HG03432 (cell line): ENCODE measurements around the gene COL15A1.

ENCODE experiments used
- ATAC-seq: cut with Tn5 transposase; IDR thresholded peaks from one replicate; pipeline ENCODE4 v1.9.1; 2021; ENCODE audit warnings: mild to moderate bottlenecking, moderate library complexity; ENCODE audit not compliant: unreplicated experiment

COL15A1 gene

DNA sequence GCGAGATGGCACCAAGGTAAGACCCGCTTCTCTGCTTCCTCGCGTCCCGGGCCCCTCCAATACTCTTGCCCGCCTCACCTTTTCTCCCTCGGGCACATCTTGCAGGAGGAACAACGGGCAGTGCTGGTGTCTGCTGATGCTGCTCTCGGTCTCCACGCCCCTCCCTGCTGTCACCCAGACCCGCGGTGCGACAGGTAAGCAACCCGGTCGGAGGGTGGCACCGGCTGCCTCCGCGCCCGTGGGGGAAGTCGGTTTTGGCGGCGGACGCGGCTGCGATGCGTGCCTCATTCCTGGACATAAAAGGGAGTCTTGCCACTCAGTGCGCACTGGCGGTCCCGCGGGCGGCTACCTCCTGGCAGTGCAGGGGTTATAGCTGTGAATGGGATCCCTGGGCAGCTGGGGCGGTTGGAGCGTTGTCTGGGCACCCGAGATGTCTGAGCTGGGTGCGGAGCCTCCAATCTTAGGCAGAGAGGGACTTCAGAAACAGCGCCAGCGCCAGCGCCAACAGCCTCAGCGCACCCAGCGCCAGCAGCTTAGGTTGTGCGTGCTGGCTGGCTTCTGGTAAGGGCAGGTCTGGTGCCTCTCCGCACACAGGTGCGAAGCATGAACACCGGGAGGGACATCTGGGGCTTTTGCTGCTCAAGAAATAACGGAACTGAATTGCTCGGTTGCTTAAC lies 488 bp downstream of the COL15A1 start:
- ATAC-seq, result no peak

DNA sequence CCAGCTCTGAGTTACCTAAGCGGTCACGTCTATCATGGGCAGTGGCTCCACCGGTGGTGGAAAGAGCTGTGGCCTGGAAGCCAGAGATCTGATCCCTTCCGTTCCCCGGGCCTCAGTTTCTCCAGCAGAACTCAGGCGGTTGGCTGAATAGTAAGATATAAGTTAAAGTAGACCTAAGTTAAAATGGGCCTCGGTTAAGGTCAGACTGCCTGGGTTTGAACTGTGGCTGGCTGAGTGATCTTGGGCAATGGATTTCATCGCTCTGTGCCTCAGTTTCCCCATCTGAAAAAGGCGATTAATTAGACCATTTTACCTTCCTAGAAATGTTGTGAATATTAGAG lies 997 bp downstream of the COL15A1 start:
- ATAC-seq, result no peak

DNA sequence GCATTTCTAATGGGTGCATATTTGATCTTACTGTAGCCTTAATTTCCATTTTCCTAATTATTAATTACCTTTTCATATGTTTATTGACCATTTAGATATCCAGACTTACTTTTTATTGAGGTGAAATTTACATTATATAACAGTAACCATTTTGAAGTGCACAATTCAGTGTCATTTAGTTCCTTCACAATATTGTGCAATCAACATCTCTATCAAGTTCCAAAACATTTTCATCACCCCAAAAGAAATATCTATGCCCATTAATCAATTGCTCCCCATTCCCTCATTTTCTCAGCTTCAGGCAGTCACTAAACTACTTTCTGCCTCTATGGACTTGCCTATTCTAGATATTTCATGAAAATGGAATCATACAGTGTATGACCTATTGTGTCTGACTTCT lies 5.9 kb downstream of the COL15A1 start:
- ATAC-seq, result no peak

DNA sequence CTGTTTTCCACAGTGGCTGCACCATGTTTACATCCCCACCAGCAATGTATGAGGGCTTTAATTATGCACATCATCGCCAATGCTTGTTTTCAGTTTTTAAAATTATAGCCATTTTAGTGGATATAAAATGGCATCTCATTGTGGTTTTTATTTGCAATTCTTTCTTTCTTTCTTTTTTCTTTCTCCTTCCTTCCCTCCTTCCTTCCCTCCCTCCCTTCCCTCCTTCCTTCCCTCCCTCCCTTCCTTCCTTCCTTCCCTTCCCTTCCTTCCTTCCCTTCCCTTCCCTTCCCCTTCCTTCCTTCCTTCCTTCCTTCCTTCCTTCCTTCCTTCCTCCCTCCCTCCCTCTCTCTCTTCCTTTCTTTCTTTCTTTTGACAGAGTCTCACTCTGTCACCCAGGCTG lies 6.6 kb downstream of the COL15A1 start:
- no peak for ATAC-seq

DNA sequence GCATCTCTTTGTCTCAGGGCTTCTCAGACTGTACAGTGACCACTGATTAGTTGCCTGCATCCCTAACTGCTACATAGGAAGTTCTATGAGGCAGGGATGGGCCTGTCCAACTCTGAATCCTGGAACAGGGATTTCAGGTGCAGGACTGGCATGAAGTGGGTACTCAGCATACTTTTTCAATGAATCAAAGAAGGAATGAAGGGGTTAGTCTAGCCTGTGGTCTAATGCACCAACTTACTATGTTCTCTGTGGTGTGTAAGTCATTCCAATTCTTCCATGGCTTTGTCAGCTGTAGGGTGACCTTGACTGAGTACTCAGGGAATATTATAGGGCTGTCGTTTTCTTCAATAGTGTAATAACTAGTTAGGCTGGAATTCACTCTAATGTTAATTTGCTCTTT lies 8.3 kb downstream of the COL15A1 start:
- no peak for ATAC-seq

DNA sequence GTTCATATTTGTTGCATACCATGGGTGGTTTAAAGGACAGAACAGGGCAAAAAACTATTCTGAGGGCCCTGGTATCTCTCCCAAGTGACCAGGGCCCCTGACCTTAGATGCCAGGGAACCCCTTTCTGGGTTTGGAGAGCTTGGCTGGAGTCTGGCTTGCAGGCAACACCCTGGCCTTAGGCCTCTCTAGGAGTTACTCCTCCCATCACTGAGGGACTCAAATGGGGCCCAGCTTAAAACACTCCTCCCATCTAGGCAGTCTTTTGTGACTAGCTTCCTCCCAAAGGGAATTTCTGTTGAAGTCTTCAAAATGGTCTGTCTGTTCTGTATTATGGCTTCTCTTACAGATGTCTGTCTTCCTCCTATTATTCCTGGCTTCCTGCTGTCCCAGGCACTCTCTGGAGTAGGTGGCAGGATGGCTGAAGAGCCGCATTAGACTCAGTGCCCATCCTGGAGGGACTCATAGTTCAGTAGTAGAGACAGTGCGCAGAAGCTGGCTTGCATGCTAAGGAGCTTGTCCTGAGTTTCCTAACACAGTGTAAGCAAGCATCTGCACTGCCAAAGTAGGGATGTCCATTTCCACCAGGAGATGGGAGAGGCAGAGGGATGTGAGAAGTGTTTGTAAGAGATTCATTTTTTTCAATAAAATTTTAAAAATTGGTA lies 10.0 kb downstream of the COL15A1 start:
- no peak for ATAC-seq

DNA sequence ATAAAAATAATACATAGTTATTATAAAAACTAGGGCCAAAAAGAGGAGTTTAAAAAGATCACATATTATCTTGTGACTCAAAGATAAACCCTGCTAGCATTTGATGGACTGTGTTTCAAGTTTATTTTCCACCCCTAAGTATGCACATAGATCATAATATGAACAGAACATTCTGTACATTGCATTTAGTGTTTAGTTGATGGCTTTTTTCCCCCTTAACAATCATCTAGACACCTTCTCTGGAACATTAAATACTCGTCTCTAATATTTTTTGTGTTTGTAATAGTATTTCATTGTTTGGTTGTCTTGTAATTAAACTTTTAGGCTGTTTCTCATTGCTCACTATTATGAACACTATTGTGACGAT lies 10.5 kb downstream of the COL15A1 start:
- no peak for ATAC-seq

DNA sequence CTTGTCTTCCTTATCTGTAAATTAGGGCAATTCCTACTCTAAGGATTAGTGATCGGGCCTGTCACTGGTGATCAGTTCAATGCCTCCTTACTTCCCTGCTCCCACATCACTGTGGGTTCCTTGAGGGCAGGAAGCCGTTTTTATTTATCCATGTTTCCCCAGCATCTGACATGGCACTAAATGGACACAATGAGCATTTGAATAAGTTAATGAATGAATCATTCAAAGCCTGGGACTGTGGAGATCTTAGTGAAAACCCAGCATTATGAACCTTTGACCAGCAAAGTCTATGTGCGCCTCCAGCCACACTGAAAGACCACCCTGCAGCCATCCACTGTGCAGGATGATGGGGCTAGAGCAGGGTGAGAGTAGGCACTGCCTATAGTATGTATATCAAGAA lies 11.6 kb downstream of the COL15A1 start:
- ATAC-seq, result no peak

DNA sequence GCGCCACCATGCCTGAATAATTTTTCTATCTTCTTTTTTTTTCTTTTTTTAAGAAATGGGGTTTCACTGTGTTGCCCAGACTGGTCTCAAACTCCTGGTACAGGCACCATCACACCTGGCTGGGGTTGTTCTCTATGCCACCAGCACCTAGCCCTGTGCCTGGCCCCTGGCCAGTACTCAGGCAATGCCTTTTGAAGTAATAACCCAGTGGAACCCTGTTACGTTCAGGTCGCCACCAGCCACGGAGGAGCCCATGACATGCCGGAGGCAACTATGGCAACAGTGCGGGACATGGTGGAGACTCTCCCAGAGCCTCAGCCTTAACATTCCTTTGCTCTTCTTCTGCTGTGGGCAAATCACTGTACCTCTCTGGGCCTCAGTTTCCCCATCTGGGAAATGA lies 14.1 kb downstream of the COL15A1 start:
- no peak for ATAC-seq

DNA sequence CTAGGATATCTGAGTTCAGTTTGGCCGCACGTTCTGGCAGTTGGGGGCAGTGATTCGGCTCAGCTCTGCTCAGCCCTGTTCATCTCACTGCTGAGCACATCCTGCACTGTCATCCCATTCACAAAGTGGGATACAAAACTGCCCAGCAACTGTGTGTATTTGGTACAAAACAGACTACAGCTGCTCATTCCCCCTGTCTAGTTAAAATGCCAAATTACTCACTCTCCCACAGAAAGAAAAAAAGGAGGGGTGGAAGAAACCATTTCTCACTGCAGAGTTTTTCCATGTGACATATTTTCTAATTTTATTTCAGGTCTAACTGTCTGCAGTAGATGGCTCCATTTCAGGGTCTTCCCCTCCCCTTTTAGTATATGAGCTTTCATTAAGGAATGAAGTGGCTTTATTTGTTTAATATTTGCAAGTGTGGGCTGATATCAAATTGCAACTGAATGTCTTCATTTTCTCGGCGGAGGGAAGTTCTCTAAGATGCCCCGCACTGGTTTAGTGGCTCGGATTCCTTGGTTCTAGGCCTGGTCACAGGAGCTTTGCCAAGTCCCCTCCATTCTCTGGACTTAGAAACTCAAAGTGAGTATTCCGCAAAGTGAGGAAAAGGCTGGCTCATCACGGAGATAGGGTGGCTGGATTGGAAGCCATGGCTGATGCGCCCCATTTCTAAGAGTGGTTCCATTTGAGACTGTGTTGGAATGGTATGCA lies 14.7 kb downstream of the COL15A1 start:
- ATAC-seq, result no peak

DNA sequence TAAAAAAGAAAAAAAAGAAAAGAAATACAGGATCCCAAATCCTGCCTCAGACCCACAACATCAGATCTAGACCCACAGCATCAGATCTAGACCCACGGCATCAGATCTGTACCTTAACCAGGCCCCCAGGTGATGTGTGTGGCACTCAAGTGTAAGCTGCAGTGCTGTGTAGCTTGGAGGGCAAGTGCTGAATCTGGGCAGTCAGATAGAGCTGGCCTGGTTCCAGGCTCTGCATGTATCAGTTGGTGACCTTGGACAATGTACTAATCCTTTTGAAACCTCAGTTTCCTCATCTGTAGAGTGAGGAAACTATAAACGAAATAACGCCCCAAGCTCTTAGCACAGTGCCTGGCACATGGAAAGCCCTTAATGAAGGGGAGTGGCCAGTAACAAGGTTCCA lies 16.7 kb downstream of the COL15A1 start:
- ATAC-seq, result no peak

DNA sequence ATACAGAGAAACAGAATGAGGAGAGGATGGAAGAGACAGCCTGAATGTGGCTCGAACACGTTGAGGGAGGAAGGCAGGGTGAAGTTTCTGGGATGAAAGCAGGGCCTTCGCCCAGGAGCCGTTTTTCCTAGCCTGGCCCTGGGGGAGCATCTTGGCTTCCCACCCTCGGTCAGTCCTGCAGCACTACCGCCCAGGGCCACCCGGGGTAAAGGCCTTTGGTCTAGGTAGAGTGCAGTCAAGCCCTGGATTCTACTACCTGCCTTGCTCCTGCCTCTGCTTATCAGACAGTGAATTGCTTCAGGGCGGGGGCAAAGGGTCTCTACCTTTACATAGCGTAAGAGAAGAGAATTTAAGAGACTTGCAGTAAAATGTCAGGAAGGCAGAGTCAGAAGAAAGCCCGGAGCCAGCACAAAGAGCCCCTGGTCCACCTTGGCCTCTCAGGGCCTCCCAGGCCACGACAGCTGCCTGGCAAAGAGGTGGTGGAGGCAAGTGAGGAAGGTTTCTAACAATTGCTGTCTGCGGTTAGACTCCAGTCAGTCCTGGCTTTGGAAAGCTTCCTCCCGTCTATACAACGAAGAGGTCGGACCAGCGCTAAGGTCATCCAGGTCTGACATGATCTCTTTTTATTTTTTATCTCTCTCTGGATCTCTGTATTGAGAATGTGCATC lies 17.9 kb downstream of the COL15A1 start:
- ATAC-seq, result no peak

DNA sequence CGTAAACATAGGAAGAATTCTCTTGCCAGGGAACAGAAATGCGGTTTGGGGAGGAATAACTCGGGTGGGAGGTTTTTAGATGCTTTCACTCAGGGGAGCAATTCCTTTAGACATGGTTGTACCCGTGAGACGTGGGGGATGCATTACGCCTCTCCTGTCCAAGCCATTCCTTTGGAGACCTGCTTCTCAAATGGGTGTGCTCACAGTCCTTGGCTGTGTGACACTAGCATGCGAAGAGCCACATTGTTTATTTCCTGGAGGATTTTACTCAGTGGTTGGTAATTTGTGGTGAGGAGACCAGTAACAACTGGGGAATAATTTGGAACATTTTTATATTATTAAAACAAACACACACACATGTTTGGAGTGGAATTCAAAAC lies 18.5 kb downstream of the COL15A1 start:
- ATAC-seq, result no peak

DNA sequence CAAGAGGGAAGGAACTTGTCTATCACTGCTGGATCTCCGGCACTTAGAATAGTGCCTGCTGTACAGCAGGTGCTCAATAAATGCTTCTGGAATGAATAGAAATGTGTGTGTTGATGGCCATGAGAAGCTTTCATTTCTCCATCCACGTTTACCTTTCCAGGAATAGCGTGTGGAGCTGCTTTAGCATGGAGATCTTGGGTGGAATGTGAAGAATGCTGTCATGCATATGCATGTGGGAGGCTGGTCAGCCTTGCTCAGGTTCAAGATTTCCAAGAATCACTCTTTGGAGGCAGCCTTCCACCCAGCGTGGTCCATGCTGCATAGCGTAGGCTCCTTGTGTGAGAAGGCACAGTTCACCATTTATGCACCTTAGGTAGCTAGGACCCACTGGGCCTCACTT lies 19.2 kb downstream of the COL15A1 start:
- no peak for ATAC-seq

DNA sequence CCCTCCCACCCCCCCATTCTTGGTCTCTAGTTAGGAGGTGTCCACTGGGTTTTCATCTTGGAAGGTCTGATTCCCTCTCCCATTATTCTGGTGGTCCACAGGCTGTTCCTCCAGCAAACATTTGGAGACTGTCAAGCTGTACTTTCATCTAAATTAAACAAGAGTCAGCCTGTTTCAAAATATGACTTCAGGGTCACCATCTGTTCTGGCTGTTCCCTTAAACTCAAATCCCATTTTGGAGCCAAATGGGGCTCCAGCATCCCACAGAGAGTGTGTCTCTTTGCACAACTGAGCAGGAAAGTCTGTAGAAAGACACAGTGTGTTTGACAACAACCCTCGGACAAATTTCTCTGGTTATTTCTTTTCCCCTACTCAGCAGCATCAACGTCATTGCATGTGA lies 20.5 kb downstream of the COL15A1 start:
- ATAC-seq, result no peak

DNA sequence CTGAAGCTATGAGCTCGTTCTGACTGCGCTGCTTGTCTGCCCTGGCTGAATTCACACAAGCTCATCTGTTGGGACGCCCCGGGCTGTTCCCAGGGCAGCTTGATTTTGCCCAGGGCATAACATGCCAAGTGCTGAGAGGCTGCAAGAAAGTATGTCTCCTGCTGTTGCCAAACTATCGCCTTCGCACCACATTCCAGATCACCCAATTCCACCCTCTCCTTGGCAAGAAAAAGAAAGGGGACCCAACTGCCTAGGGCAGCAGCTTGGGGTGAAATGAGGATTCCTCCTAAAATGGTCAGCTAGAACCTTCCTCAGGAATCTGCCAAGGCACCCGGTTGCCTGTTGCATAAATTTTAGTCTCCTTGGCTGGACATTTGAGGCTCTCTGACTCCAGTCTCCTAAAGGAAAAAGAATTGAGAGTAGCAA lies 21.2 kb downstream of the COL15A1 start:
- no peak for ATAC-seq

DNA sequence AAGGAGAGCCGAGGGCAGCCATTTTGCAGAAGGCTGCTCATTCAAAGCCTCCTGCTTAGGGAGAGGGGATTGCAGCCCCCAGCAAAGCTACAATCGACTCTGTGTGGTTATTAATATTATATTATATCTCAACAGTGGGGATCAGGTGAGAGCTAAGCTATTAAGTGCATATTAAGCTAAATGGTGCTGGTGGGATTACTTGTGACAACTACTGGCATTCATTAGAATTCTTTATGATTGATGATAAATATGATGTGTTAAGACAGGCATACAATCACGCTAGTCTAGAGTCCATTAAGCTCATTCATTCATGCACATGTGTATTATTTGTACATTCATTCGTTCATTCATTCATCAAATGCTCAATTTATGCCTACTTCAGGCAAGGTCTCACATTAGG lies 23.0 kb downstream of the COL15A1 start:
- no peak for ATAC-seq

DNA sequence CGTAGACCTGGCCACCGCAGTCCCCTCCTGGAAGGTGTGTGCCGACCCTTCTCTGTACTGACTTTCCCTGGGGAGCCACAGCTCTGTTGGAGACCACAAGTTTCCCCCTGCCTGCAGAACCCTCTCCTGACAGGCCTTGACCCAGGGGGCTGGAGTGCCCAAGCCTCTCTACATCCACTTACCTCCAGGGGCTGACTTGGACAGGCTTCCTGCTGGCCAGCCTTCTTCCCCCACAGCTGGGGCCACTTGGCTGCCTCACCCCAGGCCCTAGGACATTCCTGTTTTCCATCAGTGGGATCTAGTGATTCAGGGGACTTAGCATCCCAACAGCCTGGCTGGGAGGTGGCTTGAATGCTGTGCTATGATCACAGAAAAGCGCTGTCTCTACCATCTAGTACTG lies 23.6 kb downstream of the COL15A1 start:
- no peak for ATAC-seq

DNA sequence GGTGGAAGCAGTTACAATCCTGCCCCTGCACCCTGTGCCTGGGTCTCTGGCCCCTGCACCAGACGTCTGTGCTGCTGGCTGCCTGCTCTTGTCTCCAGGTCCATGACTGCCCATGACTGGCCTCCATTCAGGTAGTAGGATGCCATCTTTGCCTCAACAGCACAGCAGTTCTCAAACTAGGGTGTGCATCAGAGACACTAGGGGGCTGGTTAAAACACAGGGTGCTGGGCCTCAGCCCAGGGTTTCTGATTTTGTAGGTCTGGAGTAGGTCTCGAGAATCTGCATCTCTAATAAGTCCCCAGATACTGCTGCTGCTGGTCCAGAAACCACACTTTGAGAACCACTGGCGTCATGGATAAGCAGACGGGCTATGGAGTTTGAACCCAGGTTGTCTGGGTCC lies 24.0 kb downstream of the COL15A1 start:
- no peak for ATAC-seq

DNA sequence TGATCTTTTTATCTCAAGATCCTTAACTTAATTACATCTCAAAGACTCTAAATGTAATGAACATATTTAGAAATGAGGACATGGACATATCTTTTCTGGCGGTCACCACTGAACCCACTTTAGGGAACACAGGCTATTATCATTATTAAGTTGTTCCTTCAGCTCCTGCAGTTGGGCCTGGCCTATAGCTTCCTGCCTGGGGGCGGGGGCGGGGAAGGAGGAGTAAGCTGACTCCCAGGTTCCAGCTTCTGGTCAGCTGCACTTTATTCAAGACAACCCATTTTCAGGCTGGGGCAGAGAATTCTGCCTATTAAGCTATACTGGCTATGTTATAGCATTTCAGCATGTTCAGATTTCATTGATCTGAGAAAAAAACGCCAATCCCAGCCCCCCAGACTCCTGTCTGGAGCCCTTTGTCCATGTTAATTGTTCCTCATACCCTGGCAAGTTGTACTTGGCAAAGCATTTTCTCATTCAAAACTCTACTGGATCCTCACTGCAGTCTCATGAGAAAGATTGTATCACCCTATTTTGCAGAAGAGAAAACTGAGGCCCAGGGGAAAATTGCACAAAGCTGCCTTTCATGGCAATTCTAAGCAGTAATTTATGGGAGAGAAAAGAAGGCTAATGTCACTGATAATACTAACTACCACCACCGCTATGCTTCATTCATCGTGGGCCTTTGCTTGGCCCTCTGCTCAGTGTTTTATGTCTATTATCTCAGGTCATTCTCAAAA lies 25.1 kb downstream of the COL15A1 start:
- ATAC-seq, result no peak

DNA sequence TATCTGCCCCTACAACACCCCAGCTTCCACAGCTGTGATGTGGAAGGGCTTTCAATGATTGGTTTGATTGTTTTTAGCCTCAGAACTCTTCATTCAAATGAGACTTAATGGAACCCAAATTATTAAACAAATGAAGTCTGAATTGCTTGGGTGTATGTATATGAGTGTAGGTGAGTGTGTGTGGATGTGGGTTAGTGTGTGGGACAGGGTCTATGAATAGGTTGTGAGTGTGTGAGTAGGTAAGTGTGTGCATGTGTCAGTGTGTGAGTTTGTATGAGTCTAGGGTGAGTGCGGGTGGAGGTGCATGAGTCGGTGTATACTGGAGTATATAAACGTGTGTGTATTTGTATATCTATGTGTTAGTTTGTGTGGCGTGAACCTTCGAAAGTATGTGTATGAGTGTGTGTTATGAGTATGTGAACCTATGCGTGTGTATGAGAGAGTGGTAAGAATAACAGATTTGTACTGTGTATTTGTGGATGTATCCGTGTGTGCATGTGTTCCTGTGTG lies 26.9 kb downstream of the COL15A1 start:
- ATAC-seq, result no peak
